Transverse colon (tissue), 4 donors: ENCODE results near the gene MREG. TPM values are rescaled to one million over a fixed set of nuclear protein-coding genes. Genes with fewer than 3 reads are reported as not detected.

ENCODE experiments used
- DNase-seq: peaks from one replicate; pipeline ENCODE4 v3.0.0-alpha.2; 2019
- H3K27ac ChIP-seq, 4 donors: fragments of 200-600 bp; sonication (generic); 2 replicates each; pipeline ENCODE4 v1.5.1; 2016 to 2018; ENCODE audit warnings: inconsistent platforms in 4 of 4
- H3K27me3 ChIP-seq: fragments of 200-600 bp; sonication (generic); 2 replicates; pipeline ENCODE4 v1.5.1; 2017; ENCODE audit warnings: inconsistent platforms
- H3K36me3 ChIP-seq, 4 donors: fragments of 200-600 bp; sonication (generic); 2 replicates each; pipeline ENCODE4 v1.5.1; 2017 to 2019; ENCODE audit warnings: inconsistent platforms in 4 of 4
- H3K4me1 ChIP-seq, 4 donors: fragments of 200-600 bp; sonication (generic); 2 replicates each; pipeline ENCODE4 v1.5.1; 2017 to 2020; ENCODE audit warnings: inconsistent platforms in 4 of 4
- H3K4me3 ChIP-seq, 4 donors: fragments of 200-600 bp; sonication (generic); 1 replicate in 1 of 4; 2 replicates in 3 of 4; pipeline versions ENCODE4 v1.5.1 to v1.6.1; 2017 to 2019; ENCODE audit warnings: inconsistent platforms in 4 of 4
- H3K9me3 ChIP-seq, 2 donors: fragments of 200-600 bp; sonication (generic); 2 replicates each; pipeline ENCODE4 v1.5.1; 2017 to 2019; ENCODE audit warnings: inconsistent platforms in 2 of 2
- EP300 ChIP-seq: sonication (generic); formaldehyde crosslinking; IDR thresholded peaks from one replicate; pipeline ENCODE4 v1.6.1; 2017; ENCODE audit warnings: antibody characterized with exemption, low read depth
- POLR2A ChIP-seq: fragments of 450-650 bp; IDR thresholded peaks from one replicate; pipeline ENCODE4 v1.6.1; 2016; ENCODE audit warnings: antibody characterized with exemption, mild to moderate bottlenecking, moderate library complexity
- POLR2AphosphoS5 ChIP-seq, 3 donors: sonication (generic); formaldehyde crosslinking; IDR thresholded peaks; one replicate each; pipeline ENCODE4 v1.6.1; 2016; ENCODE audit warnings: antibody characterized with exemption in 3 of 3
- WGBS, 2 donors: methylation state at CpG; one replicate each; pipeline ENCODE4 v1.1.5; 2018; ENCODE audit warnings: low coverage in 1 of 2; 5-methylcytosine and 5-hydroxymethylcytosine counted together
- in situ Hi-C, 4 donors: fragments of 200-750 bp; cut with MboI; loops; one replicate each; pipeline versions ENCODE4 v1.15.0 to v1.15.1; 2017; ENCODE audit warnings: low sequenced_read_pairs in 3 of 4, low pct_ligation_motif_present in 1 of 4, low pct_unique_long_range_greater_than_20kb in 1 of 4
- intact Hi-C: fragments of 100-400 bp; cut with DNase I; formaldehyde crosslinking; loops from one replicate; pipeline ENCODE4 v1.15.1; 2023; ENCODE audit warnings: low total_unique reads
- total RNA-seq, 4 donors: library from RNA; depleted of rRNA; stranded (reverse); fragments of >200 nt; gene quantifications; one replicate each; pipeline ENCODE4 v1.1.0, GENCODE V29; 2016
- TF ChIP-seq, protein P1 (sequence below), 5 experiments: fragments of 200-600 bp in 3 of 5; fragments of 450-650 bp in 2 of 5; sonication (generic) in 3 of 5; IDR thresholded peaks; 1 replicate in 2 of 5; 2 replicates in 3 of 5; pipeline ENCODE4 v1.5.1; 2016 to 2017; ENCODE audit warnings: antibody characterized with exemption in 5 of 5, inconsistent platforms in 3 of 5, mild to moderate bottlenecking in 2 of 5, moderate library complexity in 1 of 5

MREG gene
- total RNA-seq, 4 donors from 2014 or later: 1.5 to 8.5 (median 5.1) TPM

DNA sequence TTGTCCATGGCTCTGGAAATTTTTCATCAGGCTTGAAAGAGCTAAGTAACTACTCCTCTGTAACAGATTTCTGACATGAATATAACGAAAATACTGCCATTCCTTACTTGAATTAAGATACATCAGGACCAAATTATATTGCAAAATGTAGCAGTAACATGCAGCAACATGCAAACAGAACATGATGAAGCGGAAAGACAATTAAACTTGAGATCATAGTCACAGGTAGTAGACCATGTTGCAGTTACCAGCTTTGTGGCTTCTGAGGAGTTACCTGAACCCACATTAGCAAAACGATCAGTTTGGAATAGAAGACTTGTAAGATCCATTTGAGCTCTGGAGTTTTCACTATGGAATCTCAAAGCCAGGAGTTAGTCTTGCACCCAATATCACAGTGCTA is 76.2 kb downstream of the MREG start:
- TF ChIP-seq, protein P1, sequence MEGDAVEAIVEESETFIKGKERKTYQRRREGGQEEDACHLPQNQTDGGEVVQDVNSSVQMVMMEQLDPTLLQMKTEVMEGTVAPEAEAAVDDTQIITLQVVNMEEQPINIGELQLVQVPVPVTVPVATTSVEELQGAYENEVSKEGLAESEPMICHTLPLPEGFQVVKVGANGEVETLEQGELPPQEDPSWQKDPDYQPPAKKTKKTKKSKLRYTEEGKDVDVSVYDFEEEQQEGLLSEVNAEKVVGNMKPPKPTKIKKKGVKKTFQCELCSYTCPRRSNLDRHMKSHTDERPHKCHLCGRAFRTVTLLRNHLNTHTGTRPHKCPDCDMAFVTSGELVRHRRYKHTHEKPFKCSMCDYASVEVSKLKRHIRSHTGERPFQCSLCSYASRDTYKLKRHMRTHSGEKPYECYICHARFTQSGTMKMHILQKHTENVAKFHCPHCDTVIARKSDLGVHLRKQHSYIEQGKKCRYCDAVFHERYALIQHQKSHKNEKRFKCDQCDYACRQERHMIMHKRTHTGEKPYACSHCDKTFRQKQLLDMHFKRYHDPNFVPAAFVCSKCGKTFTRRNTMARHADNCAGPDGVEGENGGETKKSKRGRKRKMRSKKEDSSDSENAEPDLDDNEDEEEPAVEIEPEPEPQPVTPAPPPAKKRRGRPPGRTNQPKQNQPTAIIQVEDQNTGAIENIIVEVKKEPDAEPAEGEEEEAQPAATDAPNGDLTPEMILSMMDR (IDR thresholded peaks at IDR 0.05): no peak
- TF ChIP-seq POLR2A (no peak), EP300 (no peak), POLR2AphosphoS5 (IDR thresholded peaks at IDR 0.05) (no peak)
- intact Hi-C loops: no loop called here
- H3K4me3 ChIP-seq: no peak overlapping the region
- WGBS, 2 donors: 81 to 86% methylated on average over 3 of the region's 3 CpGs
- H3K4me1 ChIP-seq: no peaks in the 10 kb centered on the region
- in situ Hi-C loops: loop anchor here in 2 of 4 donors (25.0 kb wide), 2 partner anchors 625 to 675 kb away; partner anchors contain the start of gene ATIC (in 1 of the 2)
- H3K27ac ChIP-seq: no peak overlapping the region
- DNase-seq: no peak
- peaks cover 0 to 4% (median 0%) of the 10 kb centered on the region in 4 donors for H3K36me3 ChIP-seq
- H3K9me3 ChIP-seq: no peaks in the 10 kb centered on the region
- H3K27me3 ChIP-seq: no peaks in the 10 kb centered on the region

DNA sequence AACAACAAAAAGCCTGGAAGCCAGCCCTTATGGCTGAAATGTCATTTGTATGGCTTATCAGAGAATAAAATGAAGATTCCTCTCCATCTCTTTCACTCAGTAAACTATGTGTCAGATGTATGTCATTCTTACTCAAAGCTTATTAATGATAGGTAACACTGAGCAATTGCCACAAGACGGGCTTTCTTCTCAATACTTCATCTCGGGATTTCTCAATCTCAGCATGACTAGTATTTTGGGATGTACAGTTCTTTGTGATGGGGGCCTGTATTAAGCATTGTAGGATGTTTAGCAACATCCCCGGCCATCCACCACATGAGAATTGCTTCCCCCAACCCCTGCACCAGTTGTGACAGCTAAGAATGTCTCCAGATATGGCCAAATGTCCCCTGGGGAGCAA is 80.2 kb downstream of the MREG start:
- Histone ChIP-seq H3K27me3 (no peaks in the 10 kb centered on the region), H3K36me3 (no peaks in the 10 kb centered on the region), H3K9me3 (no peaks in the 10 kb centered on the region), H3K4me1 (no peaks in the 10 kb centered on the region), H3K27ac (no peak overlapping the region), H3K4me3 (no peak overlapping the region)
- 83 to 86% methylated on average over 2 to 3 of the region's 3 CpGs for WGBS, 2 donors
- TF ChIP-seq POLR2AphosphoS5 (IDR thresholded peaks at IDR 0.05) (no peak), EP300 (no peak), POLR2A (no peak)
- TF ChIP-seq, protein P1 (IDR thresholded peaks at IDR 0.05): no peak
- intact Hi-C loops: no loop called here
- DNase-seq: no peak
- in situ Hi-C loops: loop anchor here in 2 of 4 donors (25.0 kb wide), 2 partner anchors 621 to 671 kb away; partner anchors contain the start of gene ATIC (in 1 of the 2)

DNA sequence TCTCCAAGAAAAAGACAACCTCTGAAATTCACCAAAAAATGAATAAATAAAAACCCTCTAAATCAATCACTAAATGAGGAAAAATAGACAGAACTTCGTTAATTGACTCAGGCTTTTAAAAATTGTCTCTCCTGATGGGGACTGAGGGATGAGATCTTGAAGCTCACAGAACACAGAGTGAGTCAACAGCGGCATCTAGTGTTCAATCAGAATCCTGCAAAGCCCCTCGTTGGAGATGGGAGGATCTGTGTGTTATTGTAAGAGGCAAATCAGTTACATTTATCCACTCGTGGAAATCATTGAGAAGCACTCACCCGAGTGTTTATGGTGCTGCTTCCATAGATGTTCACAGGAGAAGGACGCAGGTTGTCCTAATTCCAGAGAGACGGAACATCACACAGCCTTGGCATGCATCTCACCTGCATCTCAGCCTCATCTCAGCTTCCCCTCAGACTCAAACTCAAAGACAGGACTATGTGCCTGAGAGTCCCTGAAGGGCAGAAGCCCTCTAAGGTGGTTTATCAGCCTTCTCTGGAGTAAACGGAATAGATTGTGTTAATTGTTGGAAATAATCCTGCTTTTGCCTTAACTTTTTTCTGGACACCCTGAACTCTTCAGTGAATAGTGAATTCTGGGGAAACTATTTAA is 82.0 kb downstream of the MREG start:
- Histone ChIP-seq H3K4me1 (no peaks in the 10 kb centered on the region), H3K27ac (no peak overlapping the region), H3K4me3 (no peak overlapping the region), H3K36me3 (no peaks in the 10 kb centered on the region), H3K9me3 (no peaks in the 10 kb centered on the region), H3K27me3 (no peaks in the 10 kb centered on the region)
- peak; percentile 58 for DNase-seq
- 0 to 15% methylated on average over 1 to 8 of the region's 8 CpGs for WGBS, 2 donors
- in situ Hi-C loops: loop anchor here in 2 of 4 donors (25.0 kb wide), 2 partner anchors 619 to 669 kb away; partner anchors contain the start of gene ATIC (in 1 of the 2)
- intact Hi-C loops: no loop called here
- no peak for TF ChIP-seq POLR2A
- TF ChIP-seq, protein P1 (IDR thresholded peaks at IDR 0.05): peak; percentile 78 to 95 (median 87)
- no peak for TF ChIP-seq EP300
- TF ChIP-seq POLR2AphosphoS5 (IDR thresholded peaks at IDR 0.05): no peak

DNA sequence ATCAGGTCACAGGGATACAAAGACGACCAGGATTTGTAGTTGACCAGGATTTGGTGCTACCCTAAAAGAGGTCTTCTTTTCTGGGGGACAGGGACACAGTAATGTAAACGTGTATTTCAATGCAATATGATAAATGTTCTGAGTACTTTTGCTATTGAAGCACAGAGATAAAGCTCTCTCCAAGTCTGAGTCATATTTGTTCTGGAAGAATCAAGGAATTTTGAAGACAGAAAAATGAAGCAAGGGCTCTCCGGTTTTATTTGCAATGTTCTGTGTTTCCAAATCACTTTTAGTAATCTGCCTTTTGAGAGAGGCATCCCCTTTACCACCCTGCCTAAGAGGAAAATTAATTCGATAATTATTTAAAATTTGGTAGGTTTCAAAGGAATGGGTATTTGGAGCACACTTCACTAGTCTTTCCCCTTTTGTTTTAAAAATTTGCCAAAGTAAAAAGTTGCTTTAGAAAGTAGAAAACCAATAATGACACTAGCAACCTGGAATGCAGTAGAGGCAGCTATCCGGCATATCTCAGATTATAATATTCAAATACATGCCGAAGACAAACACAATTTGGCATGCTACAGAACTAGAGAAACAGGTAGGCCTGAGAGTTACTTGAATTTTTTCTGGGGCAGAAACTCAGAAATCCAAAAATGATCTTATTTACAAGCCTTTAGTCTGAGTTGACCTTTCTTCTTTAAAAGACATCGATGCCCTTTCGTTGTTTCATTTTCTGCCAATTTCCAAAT is 82.7 kb downstream of the MREG start:
- in situ Hi-C loops: loop anchor here in 2 of 4 donors (25.0 kb wide), 2 partner anchors 618 to 668 kb away; partner anchors contain the start of gene ATIC (in 1 of the 2)
- WGBS, 2 donors: 72 to 73% methylated on average over 8 of the region's 8 CpGs
- intact Hi-C loops: no loop called here
- H3K4me3 ChIP-seq: no peak overlapping the region
- H3K27me3 ChIP-seq: no peaks in the 10 kb centered on the region
- H3K27ac ChIP-seq: no peak overlapping the region
- H3K36me3 ChIP-seq: no peaks in the 10 kb centered on the region
- no peaks in the 10 kb centered on the region for H3K4me1 ChIP-seq
- H3K9me3 ChIP-seq: no peaks in the 10 kb centered on the region
- no peak for DNase-seq
- no peak for TF ChIP-seq POLR2A
- no peak for TF ChIP-seq EP300
- TF ChIP-seq, protein P1 (IDR thresholded peaks at IDR 0.05): no peak
- no peak for TF ChIP-seq POLR2AphosphoS5 (IDR thresholded peaks at IDR 0.05)
